ENCODE results near the gene PDC. TPM values are rescaled to one million over a fixed set of nuclear protein-coding genes. Genes with fewer than 3 reads are reported as not detected.

PDC gene
- total RNA-seq (2014; rRNA removed; shearing (Covaris generic)) = not detected in 2 replicates

- DNase-seq (ENCODE audit: low read depth) = no peak
Observed at GRCh38 chr1:186461014-186461413, at the start of gene PDC. PDC (minus strand) TSS chr1:186461114; CDS start chr1:186449459, 11,655 bp downstream.

- no peak for DNase-seq (ENCODE audit: low read depth)
Observed at GRCh38 chr1:186503190-186503589, 42.3 kb upstream of the PDC start.

- no peak for DNase-seq (ENCODE audit: low read depth)
Observed at GRCh38 chr1:186502087-186502486, 41.2 kb upstream of the PDC start.

GRCh38 chr1:186500804-186501203 is 39.9 kb upstream of the PDC start:
- DNase-seq (ENCODE audit: low read depth) = no peak

GRCh38 chr1:186499571-186499970 is 38.7 kb upstream of the PDC start:
- DNase-seq (ENCODE audit: low read depth) = no peak

- peak; percentile 5 for DNase-seq (ENCODE audit: low read depth)
Observed at GRCh38 chr1:186498695-186499389, 37.9 kb upstream of the PDC start.

GRCh38 chr1:186498071-186498470 is 37.2 kb upstream of the PDC start:
- no peak for DNase-seq (ENCODE audit: low read depth)

- no peak for DNase-seq (ENCODE audit: low read depth)
Observed at GRCh38 chr1:186497651-186498050, 36.7 kb upstream of the PDC start.

GRCh38 chr1:186496171-186496851 is 35.4 kb upstream of the PDC start:
- DNase-seq (ENCODE audit: low read depth) = no peak

- DNase-seq (ENCODE audit: low read depth) = no peak
Observed at GRCh38 chr1:186494832-186495271, 33.9 kb upstream of the PDC start.

- DNase-seq (ENCODE audit: low read depth) = no peak
Observed at GRCh38 chr1:186492531-186493291, 31.8 kb upstream of the PDC start.

- DNase-seq (ENCODE audit: low read depth) = no peak
Observed at GRCh38 chr1:186491336-186491735, 30.4 kb upstream of the PDC start.

GRCh38 chr1:186487163-186487562 is 26.2 kb upstream of the PDC start:
- no peak for DNase-seq (ENCODE audit: low read depth)

- DNase-seq (ENCODE audit: low read depth) = no peak
Observed at GRCh38 chr1:186486061-186486460, 25.1 kb upstream of the PDC start.

GRCh38 chr1:186483561-186483960 is 22.6 kb upstream of the PDC start:
- no peak for DNase-seq (ENCODE audit: low read depth)

- peak; percentile 51 for DNase-seq (ENCODE audit: low read depth)
Observed at GRCh38 chr1:186482661-186483255, 21.8 kb upstream of the PDC start.

GRCh38 chr1:186481303-186481888 is 20.5 kb upstream of the PDC start:
- DNase-seq (ENCODE audit: low read depth) = no peak

- DNase-seq (ENCODE audit: low read depth) = no peak
Observed at GRCh38 chr1:186479162-186479561, 18.2 kb upstream of the PDC start.

- DNase-seq (ENCODE audit: low read depth) = no peak
Observed at GRCh38 chr1:186476264-186477040, 15.5 kb upstream of the PDC start.

GRCh38 chr1:186474208-186474607 is 13.3 kb upstream of the PDC start:
- no peak for DNase-seq (ENCODE audit: low read depth)

- DNase-seq (ENCODE audit: low read depth) = no peak
Observed at GRCh38 chr1:186473047-186473446, 12.1 kb upstream of the PDC start.

All from RPMI7951 (cell line).